Measurements from ENCODE around the gene PSMB2.

The PSMB2 gene

DNA sequence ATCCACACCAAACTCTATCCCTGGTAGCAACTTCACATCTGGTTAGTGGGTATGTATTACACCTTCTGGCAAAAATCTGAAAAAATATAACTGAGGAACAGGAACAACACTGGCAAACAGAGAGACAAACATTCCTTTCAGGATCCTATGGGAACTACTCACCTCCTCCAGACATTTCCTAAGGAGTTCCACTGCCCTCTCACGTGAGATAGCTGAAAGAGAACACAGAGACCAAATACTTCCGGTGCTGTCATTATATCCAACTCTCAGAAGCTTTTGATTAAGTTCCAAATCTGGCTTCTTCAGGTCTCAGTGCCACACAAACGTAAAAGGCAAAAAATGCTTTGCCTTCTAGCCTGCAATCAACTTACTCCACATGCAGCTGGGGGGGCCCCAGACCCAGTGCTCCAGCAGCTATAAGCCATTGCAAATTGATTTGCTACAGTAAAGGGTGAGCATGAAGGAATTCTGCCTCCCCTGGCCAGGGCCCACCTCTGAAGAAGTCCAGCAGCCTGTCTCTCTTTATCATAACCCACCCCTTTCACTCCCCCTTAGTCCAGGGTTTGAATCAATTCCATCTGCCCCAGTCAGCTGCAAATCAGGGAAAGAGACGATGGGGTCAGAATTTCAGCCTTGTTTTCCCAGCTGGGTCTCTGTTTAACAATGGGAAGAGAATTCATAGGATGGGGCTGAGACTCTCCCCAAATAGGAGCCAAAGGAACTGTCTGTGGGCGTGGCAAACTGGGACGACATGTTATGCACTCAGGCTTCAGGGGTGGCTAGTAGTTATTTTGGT, 36.1 kb downstream of the PSMB2 start:
- DNase-seq (ENCODE audit: extremely low read depth, low read depth) = no peak
- TF ChIP-seq, protein P1, sequence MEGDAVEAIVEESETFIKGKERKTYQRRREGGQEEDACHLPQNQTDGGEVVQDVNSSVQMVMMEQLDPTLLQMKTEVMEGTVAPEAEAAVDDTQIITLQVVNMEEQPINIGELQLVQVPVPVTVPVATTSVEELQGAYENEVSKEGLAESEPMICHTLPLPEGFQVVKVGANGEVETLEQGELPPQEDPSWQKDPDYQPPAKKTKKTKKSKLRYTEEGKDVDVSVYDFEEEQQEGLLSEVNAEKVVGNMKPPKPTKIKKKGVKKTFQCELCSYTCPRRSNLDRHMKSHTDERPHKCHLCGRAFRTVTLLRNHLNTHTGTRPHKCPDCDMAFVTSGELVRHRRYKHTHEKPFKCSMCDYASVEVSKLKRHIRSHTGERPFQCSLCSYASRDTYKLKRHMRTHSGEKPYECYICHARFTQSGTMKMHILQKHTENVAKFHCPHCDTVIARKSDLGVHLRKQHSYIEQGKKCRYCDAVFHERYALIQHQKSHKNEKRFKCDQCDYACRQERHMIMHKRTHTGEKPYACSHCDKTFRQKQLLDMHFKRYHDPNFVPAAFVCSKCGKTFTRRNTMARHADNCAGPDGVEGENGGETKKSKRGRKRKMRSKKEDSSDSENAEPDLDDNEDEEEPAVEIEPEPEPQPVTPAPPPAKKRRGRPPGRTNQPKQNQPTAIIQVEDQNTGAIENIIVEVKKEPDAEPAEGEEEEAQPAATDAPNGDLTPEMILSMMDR (IDR thresholded peaks at IDR 0.05; ENCODE audit: low read depth, low read length) = no peak

DNA sequence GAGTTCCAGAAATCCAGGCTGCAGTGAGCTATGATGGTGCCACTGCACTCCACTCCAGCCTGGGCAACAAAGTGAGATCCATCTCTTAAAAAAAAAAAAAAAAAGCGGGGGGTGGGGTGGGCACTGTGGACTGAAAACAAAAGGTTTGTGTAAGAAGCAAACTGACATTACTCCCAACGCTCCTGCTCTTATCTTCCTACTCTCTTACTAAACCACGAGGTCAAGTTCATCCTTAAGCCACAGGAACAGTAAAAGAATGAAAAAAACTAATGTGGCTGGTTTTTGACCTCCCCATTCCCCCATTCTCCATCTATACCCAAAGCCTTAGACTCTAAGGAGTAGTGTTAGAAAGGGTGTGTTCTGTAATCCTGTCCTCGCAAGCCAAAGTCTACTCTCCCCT, 37.4 kb downstream of the PSMB2 start:
- no peak for DNase-seq (ENCODE audit: extremely low read depth, low read depth)
- TF ChIP-seq, protein P1 (IDR thresholded peaks at IDR 0.05; ENCODE audit: low read depth, low read length) = no peak

DNA sequence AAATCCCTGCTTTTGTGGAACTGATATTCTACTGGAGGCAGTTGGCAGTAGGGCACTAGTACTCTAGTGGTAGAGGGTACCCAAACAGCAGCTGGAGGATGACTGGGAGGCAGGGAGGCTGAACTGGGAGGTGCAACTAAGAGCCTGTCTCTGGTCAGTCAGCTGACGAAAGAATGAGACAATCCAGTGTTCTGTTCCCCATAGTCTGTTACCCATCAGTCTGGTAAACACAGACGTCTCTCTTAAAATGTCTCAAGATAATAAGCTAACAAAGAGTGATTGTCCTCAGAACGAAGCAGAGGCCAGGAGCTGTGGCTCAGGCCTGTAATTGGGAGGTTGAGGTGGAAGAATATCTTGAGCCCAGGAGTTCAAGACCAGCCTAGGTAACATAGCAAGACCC, 37.9 kb downstream of the PSMB2 start:
- TF ChIP-seq, protein P1 (IDR thresholded peaks at IDR 0.05; ENCODE audit: low read depth, low read length) = no peak
- no peak for DNase-seq (ENCODE audit: extremely low read depth, low read depth)

DNA sequence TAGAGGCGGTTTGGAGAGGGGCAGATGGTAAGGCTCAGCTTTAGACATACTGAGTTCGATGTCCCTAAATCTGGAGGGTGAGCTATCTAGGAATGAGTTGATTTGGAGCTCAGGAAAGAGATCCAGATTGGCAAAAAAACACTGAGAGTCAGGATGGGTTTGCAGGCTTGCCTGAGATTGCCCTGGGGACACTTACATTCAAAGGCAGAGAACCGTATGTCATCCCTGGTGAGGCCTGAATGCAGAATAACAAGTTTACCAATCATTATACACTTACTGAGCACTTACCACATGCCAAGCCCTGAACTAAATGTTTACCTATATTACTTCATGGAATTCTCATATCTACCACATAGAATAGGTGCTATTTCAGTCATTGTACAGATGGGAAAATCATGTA, 40.7 kb downstream of the PSMB2 start:
- TF ChIP-seq, protein P1 (IDR thresholded peaks at IDR 0.05; ENCODE audit: low read depth, low read length) = no peak

DNA sequence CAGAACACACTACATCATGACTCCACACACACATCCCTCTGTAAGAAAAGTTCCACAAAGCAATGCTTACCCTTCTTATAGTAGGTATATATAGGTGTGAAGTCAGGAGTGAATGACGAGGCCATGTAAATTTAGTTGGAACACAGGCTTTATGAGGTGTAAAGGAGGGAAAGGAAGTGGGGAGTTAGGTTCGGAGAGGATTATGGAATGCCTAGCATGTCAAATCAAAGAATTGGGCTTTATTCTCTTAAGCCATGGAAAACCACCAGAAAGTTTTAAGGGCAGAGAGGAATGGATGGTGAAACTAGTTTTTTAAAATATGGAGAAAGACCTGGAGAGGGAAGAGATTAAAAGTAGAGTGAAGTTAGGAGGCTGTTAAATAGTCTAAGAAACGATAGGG, 41.9 kb downstream of the PSMB2 start:
- TF ChIP-seq, protein P1 (IDR thresholded peaks at IDR 0.05; ENCODE audit: low read depth, low read length) = no peak
- no peak for DNase-seq (ENCODE audit: extremely low read depth, low read depth)

More for the DNA sequence above, 40.7 kb downstream of the PSMB2 start:
- no peak for DNase-seq (ENCODE audit: extremely low read depth, low read depth)

DNA sequence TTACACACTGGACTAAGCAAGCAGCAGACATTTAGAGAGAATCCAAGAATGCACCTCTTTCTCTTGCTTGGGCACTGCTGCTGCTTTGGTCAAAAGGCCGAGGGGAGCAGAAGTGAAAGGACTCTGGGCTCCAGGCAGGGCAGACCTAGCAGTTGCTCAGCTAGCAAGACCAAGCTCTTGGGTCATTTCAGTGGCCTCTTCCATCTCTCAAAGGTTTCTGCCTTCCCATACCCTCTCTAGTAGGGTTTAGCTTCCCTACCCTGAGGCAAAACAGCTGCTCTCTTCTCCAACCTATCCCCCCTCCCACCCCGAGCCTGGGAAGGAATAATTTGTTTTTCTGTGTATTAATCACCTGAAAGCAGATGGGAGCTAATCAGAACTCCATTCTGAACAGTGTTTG, 42.4 kb downstream of the PSMB2 start:
- no peak for DNase-seq (ENCODE audit: extremely low read depth, low read depth)
- TF ChIP-seq, protein P1 (IDR thresholded peaks at IDR 0.05; ENCODE audit: low read depth, low read length) = no peak

DNA sequence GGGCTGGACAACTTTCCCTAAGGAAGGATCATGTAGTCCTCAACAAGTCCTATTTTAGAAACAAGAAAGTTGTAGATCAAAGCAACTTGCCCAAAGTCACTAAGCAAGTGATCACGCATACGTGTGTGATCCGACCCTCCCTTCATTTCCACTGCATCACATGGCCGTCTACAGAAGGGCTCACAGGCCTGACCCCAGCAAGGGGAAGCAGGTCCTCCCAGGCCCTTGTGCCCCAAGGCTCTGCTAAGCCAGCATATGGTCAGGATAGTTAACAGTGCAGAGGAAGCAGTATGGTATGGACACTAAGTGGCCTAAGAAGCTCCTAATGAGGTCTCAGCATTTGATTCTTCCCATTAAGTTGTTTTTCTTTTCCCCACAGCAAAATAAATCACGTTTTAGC, 43.5 kb downstream of the PSMB2 start:
- DNase-seq (ENCODE audit: extremely low read depth, low read depth) = no peak
- TF ChIP-seq, protein P1 (IDR thresholded peaks at IDR 0.05; ENCODE audit: low read depth, low read length) = no peak

All from AG09319 (cell line).